Ectodermal cell (in vitro differentiated cells): Measurements from ENCODE around the gene SLC25A11.

Experiments used
- H3K27ac ChIP-seq: 2 replicates; pipeline ENCODE4 v1.7.0; 2013; ENCODE audit warnings: mild to moderate bottlenecking, low read depth, low read length; ENCODE audit not compliant: insufficient read depth, poor library complexity, severe bottlenecking
- H3K27me3 ChIP-seq: 2 replicates; pipeline ENCODE4 v1.7.0; 2013; ENCODE audit warnings: mild to moderate bottlenecking, low read length; ENCODE audit not compliant: insufficient read depth, control insufficient read depth, poor library complexity, severe bottlenecking
- H3K36me3 ChIP-seq: one replicate; pipeline ENCODE4 v1.7.0; 2013; ENCODE audit warnings: low read length; ENCODE audit not compliant: control insufficient read depth, insufficient read depth
- H3K4me1 ChIP-seq: one replicate; pipeline ENCODE4 v1.7.0; 2013; ENCODE audit warnings: low read length; ENCODE audit not compliant: control insufficient read depth, insufficient read depth
- H3K4me3 ChIP-seq: 2 replicates; pipeline ENCODE4 v1.7.0; 2013; ENCODE audit warnings: low read depth, low read length, control low read depth; ENCODE audit not compliant: insufficient read depth
- H3K9me3 ChIP-seq: 2 replicates; pipeline ENCODE4 v1.7.0; 2013; ENCODE audit warnings: mild to moderate bottlenecking, low read length, moderate library complexity; ENCODE audit not compliant: control insufficient read depth
- WGBS, 2 experiments: methylation state at CpG; one replicate each; pipeline ENCODE4 v1.1.7; 2013; ENCODE audit warnings: missing lambda C conversion rate in 2 of 2; 5-methylcytosine and 5-hydroxymethylcytosine counted together

SLC25A11 gene

DNA sequence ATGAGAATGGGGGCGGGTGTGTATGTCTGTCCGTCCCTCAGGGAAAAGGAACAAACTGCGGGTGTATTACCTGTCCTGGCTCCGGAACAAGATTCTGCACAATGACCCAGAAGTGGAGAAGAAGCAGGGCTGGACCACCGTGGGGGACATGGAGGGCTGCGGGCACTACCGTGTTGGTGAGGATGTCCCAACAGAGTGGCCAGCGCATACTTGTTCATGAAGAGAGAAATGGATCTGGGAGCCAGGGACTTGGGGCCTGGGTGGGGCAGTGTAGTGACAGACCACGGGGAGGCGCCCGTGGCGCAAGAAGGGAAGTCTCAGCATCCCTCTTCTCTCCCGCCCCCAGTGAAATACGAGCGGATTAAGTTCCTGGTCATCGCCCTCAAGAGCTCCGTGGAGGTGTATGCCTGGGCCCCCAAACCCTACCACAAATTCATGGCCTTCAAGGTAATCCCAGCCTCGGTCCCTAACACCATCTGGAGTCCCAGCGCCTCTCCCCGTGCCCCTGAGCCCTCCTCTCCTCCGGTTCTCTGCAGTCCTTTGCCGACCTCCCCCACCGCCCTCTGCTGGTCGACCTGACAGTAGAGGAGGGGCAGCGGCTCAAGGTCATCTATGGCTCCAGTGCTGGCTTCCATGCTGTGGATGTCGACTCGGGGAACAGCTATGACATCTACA is 44.1 kb downstream of the SLC25A11 start:
- 80 to 82% methylated on average over 27 of the region's 27 CpGs for WGBS, 2 experiments
- Histone ChIP-seq H3K27ac (no peak overlapping the region), H3K27me3 (no peaks in the 10 kb centered on the region), H3K9me3 (no peaks in the 10 kb centered on the region), H3K36me3 (peaks cover 22% of the 10 kb centered on the region), H3K4me1 (no peaks in the 10 kb centered on the region), H3K4me3 (no peak overlapping the region)

DNA sequence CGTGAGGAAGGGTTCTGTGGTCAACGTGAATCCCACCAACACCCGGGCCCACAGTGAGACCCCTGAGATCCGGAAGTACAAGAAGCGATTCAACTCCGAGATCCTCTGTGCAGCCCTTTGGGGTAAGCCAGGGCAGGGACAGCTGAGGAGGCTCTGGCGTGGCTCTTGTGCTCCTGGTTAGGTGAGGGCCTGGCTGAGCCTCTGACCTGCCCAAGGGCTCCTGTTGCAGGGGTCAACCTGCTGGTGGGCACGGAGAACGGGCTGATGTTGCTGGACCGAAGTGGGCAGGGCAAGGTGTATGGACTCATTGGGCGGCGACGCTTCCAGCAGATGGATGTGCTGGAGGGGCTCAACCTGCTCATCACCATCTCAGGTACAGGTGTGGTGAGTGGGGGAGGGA is 44.7 kb downstream of the SLC25A11 start:
- Histone ChIP-seq H3K4me1 (no peaks in the 10 kb centered on the region), H3K27me3 (no peaks in the 10 kb centered on the region), H3K27ac (no peak overlapping the region), H3K4me3 (no peak overlapping the region), H3K9me3 (no peaks in the 10 kb centered on the region), H3K36me3 (peaks cover 28% of the 10 kb centered on the region)
- 96% methylated on average over 13 of the region's 13 CpGs for WGBS, 2 experiments

DNA sequence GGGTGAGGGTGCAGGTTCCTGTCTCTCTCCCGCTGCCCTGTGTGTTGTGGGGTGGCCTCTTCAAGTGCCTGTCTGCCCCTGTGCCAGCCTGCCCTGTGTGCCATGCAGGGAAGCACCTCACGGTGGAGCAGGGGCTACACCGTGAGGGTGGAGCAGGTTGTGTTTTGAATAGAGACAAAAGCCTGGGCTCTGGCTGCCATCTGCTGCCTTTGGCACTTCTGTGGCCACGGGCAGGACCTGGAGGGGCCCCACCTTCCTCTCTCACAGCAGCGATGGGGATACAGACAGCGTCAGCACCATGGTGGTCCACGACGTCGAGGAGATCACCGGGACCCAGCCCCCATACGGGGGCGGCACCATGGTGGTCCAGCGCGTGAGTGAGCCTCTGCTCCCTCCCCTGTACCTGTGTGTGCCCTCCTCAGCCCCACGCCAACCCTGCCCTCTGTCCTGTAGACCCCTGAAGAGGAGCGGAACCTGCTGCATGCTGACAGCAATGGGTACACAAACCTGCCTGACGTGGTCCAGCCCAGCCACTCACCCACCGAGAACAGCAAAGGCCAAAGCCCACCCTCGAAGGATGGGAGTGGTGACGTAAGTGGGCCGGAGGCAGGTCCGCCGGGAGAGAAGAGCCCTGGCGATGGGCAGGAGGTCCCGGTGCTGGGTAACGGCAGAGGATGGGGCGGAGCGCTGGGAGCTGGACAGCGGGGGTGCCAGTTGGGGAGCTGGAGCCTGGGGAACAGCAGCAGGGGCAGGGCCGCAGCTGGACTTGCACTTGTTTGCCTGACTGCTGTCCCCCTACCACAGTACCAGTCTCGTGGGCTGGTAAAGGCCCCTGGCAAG is 45.9 kb downstream of the SLC25A11 start:
- H3K4me3 ChIP-seq = no peak overlapping the region
- H3K27me3 ChIP-seq = no peaks in the 10 kb centered on the region
- H3K9me3 ChIP-seq = no peaks in the 10 kb centered on the region
- peaks cover 28% of the 10 kb centered on the region for H3K36me3 ChIP-seq
- H3K27ac ChIP-seq = no peak overlapping the region
- 95 to 96% methylated on average over 31 of the region's 31 CpGs for WGBS, 2 experiments
- no peaks in the 10 kb centered on the region for H3K4me1 ChIP-seq

DNA sequence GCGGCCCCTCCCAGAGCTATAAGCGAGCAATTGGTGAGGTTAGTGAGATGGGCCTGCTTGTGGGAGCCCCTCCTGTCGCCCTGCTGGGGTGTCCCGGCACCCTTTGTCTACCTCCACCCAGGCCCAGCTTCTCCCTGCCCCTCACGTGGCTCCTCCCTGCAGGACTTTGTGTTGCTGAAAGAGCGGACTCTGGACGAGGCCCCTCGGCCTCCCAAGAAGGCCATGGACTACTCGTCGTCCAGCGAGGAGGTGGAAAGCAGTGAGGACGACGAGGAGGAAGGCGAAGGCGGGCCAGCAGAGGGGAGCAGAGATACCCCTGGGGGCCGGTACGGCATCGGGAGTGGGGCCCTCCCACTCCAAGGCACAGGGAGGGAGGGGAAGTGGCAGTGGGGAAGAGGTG is 46.6 kb downstream of the SLC25A11 start:
- Histone ChIP-seq H3K27me3 (no peaks in the 10 kb centered on the region), H3K36me3 (peaks cover 28% of the 10 kb centered on the region), H3K9me3 (no peaks in the 10 kb centered on the region), H3K4me3 (no peak overlapping the region), H3K4me1 (no peaks in the 10 kb centered on the region), H3K27ac (no peak overlapping the region)
- 91 to 93% methylated on average over 17 to 18 of the region's 18 CpGs for WGBS, 2 experiments

DNA sequence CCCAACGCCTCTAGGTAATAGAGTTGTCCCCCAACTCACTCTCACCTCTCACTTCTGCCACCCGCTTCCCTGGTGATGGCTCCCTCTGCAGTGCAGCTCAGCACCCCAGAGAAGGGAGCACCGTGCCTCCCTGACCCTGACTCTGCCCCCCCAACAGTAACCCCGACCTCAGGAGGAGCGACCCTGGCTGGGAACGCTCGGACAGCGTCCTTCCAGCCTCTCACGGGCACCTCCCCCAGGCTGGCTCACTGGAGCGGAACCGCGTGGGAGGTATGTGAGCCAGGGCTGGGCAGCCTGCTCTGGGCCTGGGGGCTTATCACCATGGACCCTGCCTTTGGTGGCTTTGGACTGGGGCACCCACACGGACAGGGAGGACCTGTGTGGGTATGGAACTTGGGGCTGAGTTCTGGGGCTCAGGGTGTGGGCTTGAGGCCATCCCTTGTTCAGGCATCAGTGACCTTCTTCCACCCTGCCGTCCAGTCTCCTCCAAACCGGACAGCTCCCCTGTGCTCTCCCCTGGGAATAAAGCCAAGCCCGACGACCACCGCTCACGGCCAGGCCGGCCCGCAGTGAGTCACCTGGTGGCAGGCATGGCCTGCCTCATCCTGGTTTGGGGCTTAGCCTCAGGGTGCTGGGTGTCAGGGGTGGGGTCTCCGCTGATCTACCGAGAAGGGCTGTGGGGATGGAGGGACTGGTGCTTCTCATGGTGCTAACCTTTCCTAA is 47.2 kb downstream of the SLC25A11 start:
- Histone ChIP-seq H3K4me1 (no peaks in the 10 kb centered on the region), H3K9me3 (no peaks in the 10 kb centered on the region), H3K4me3 (no peak overlapping the region), H3K36me3 (peaks cover 28% of the 10 kb centered on the region), H3K27me3 (no peaks in the 10 kb centered on the region), H3K27ac (no peak overlapping the region)
- 93 to 94% methylated on average over 23 of the region's 23 CpGs for WGBS, 2 experiments

DNA sequence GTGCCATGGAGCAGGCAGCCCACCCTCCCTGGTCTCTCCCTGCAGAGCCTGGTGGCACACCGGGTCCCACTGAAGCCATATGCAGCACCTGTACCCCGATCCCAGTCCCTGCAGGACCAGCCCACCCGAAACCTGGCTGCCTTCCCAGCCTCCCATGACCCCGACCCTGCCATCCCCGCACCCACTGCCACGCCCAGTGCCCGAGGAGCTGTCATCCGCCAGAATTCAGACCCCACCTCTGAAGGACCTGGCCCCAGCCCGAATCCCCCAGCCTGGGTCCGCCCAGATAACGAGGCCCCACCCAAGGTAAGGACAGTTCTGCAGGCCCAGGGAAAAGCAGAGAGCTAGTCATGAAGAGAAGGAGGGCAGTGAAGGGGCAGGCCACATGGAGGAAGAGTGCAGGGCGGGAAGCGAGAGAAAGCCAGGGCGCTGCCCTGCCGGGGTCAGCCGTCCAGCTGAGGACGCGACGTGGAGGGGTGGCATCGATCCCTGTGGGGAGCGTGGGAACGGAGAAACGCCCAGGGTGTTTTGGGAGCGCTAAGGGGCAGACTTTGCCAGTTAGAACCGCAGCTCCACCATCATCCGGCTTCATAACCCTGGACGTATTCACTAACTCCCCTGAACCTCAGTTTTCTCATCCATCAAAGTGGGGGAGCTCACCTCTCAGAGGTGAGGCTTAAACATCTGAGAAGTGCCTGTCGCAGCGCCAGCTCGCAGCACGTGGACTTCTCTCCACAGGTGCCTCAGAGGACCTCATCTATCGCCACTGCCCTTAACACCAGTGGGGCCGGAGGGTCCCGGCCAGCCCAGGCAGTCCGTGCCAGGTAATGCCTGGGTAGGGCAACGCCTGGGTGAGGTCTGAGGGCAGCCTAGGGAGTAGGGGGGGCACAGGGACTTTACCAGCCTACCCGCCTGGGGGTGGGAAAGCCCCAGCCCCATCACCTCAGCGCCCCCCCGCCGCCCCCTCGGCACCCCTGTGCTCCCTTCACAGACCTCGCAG is 48.1 kb downstream of the SLC25A11 start:
- Histone ChIP-seq H3K36me3 (peaks cover 32% of the 10 kb centered on the region), H3K4me1 (no peaks in the 10 kb centered on the region), H3K4me3 (no peak overlapping the region), H3K9me3 (no peaks in the 10 kb centered on the region), H3K27me3 (no peaks in the 10 kb centered on the region), H3K27ac (no peak overlapping the region)
- 93 to 94% methylated on average over 42 of the region's 42 CpGs for WGBS, 2 experiments

DNA sequence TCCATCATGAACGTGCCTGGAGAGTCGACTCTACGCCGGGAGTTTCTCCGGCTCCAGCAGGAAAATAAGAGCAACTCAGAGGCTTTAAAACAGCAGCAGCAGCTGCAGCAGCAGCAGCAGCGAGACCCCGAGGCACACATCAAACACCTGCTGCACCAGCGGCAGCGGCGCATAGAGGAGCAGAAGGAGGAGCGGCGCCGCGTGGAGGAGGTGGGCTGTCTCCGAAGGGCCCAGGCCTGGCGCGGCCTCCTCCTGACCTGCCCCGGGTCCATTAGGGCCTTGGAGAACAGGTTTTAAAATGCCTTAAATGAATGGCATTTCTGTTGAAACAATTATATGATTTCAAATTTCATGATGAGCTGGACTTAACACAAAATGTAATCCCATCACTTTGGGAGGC is 52.3 kb downstream of the SLC25A11 start:
- Histone ChIP-seq H3K36me3 (peaks cover 30% of the 10 kb centered on the region), H3K4me1 (no peaks in the 10 kb centered on the region), H3K9me3 (no peaks in the 10 kb centered on the region), H3K4me3 (no peak overlapping the region), H3K27ac (no peak overlapping the region), H3K27me3 (no peaks in the 10 kb centered on the region)
- 93 to 97% methylated on average over 18 of the region's 18 CpGs for WGBS, 2 experiments
